H54 (cell line): ENCODE results near the gene VPS8.

Experiments used
- DNase-seq: peaks from one replicate; pipeline ENCODE4 v3.0.0; 2011; ENCODE audit warnings: low spot score, mixed read lengths; ENCODE audit not compliant: insufficient read length
- FAIRE-seq: peaks from 3 replicates; lab custom pipeline; 2011; peaks lifted over from hg19 to GRCh38; lab: Jason Lieb, UNC
- POLR2A ChIP-seq: IDR thresholded peaks from 2 replicates; pipeline ENCODE4 v1.6.1; 2011; ENCODE audit warnings: low read depth, mild to moderate bottlenecking, low read length

Gene VPS8

DNA sequence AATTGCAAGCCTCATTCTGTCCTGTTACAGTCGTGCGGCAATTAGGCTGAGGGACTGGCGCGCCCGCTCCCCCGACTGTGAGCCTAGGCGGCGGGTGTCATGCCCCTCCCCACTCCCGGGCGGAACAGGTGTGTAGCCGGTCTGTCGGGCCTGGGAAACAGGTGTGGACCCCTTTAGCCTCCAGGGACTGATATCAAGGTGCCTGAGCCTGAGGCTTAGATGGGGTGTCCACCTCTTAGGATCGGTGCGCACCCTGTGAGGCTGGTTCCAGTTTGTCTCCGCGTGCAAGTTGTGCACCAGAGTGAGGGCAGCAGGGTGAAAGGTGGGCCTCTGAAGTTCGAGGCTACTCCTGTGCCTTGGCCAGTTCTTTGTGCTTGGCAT is 686 bp downstream of the VPS8 start:
- TF ChIP-seq POLR2A = no peak
- FAIRE-seq (no peak), DNase-seq (no peak)

DNA sequence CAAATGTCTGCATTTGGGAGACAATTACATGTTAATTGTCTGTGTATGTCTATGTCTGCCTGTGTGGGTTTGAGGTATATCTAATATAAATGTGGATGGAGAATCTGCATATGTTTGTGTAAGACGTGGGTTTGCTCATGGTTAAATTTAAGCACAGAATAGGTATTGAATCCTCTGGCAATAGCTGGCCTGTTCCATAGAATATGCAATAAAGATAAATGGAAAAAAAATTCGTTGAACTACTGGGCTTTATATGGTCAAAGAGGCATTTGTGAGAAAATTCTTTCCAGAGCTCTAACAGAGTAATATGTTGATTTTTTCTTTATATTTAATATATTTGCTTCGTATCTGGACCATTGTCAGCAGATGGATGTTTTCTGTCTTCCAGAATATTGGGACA is 1.4 kb downstream of the VPS8 start:
- no peak for TF ChIP-seq POLR2A
- FAIRE-seq = no peak
- DNase-seq = no peak

DNA sequence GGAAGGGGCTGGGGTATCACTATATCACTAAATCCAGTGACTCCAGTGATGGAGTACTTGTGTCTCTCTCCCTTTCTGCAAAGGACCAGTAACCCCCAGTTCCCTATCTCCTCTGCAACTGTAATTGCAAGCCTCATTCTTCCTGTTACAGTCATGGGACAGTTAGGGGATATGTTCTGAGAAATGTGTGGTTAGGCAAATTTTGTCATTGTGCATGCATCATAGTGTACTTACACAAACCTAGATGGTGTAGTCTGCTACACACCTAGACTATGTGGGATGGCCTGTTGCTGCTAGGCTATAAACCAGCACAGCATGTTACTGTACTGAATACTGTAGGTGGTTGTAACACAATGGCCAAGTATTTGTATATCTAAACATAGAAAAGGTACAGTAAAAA is 2.2 kb downstream of the VPS8 start:
- TF ChIP-seq POLR2A = no peak
- DNase-seq = no peak
- no peak for FAIRE-seq

DNA sequence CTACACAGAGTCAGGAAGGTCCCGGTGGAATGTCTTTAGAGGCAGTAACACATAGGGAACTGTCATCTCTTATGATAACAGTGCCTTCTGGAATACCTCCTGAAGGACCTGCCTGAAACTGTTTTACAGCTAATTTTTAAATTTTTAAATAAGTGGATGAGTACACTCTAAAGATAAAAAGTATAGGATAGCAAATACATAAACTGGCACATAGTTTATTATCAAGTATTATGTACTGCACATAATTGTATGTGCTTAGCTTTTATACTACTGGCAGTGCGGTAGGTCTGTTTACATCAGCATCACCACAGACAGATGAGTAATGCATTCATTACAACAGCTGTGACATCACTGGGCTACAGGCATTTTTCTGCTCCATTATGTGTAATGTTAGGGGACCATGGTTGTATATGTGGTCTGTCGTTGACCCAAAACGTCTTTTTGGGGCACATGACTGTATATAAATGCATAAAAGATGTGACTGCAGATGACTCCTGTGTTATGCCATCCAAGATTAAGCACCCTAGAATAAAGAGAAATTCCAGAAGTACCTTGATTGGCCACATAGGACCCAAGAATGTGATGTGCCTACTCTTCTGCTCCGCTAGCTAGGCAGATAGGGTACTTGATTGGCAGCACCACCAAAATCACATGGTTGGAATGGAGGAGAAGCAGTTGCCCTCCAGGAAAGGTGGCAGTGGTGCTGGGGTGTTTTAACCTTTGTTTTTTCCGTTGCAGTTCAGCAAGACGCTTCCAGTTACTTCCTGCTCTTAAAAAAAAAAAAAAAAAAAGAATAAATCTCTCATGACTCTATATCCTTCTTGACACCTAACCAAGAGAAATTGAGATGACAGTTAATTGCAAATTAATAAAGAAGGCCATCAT is 3.3 kb downstream of the VPS8 start:
- FAIRE-seq (peak; percentile 33), DNase-seq (no peak)
- no peak for TF ChIP-seq POLR2A

DNA sequence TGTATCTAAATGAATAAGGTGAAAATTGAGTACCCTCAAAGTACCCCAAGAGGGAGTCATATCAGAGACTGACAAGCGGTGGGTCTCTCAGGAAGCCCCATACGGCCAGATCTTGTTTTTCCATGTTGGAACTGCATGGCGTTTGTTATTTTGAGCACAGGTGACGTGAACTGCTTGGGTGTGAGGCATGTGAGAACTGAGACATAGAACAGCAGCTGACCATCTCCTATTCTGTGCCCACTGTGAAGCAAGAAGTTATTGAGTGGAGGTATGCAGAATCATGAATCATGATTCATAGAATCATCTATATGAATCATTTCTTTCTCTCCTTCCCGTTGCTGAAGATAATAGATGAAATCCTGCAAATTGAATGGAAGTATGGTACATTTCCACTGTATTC is 4.6 kb downstream of the VPS8 start:
- no peak for FAIRE-seq
- no peak for TF ChIP-seq POLR2A
- DNase-seq = no peak

DNA sequence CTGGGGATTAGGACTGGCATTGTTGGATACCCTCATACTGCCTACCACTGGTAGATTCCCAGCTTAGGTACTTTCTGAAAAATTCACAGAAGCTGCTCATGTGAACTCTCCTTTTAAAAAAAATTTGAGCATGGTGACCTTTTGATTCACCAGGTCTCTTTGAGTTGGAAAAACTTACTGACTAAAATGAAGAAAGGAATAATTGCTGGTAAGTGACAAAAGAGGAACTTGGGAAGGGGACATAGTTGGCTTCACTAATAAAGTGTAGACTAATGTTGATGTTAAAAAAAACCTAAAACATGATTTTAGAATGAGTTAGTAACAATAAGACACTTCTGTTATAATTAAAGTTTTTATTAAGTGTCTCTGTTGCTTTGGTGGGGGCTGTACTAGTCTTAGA is 8.6 kb downstream of the VPS8 start:
- FAIRE-seq = no peak
- TF ChIP-seq POLR2A = no peak
- no peak for DNase-seq

DNA sequence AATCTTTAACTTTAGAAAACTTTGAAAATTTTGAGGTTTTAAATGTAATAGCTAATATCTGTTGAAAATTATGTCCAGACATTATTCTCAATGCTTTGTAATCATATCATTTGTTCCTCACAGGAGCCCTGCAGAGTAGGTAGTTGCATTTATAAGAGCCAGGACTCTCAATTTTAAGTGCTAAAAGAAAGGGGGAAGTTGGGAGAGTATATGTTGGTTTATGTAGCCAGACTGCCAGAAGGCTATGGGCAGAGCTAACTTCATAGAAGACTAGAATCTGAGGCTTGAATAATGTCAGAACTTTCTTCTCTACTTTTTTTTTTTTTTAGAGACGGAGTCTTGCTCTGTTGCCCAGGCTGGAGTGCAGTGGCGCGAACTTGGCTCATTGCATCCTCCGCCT is 9.1 kb downstream of the VPS8 start:
- DNase-seq (no peak), FAIRE-seq (no peak)
- no peak for TF ChIP-seq POLR2A

DNA sequence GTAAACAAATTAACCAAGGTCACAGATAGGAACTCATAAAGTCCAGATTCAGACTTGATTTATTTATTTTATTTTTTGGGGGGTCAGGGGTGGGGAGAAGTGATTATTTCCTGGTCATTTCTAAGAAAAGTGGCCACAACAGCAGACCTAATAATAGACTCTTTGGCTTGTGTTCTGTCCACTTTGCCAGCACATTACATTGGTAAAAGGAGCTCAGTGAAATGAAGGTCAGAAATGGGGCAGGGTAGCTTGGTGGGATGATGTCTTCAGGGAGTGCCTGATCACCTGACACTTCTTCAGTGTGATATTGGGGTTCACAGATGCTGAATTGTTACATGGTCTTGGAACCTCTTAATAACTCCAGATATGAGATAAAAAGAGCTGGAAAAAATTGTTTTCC is 10.1 kb downstream of the VPS8 start:
- no peak for FAIRE-seq
- DNase-seq = no peak
- no peak for TF ChIP-seq POLR2A

DNA sequence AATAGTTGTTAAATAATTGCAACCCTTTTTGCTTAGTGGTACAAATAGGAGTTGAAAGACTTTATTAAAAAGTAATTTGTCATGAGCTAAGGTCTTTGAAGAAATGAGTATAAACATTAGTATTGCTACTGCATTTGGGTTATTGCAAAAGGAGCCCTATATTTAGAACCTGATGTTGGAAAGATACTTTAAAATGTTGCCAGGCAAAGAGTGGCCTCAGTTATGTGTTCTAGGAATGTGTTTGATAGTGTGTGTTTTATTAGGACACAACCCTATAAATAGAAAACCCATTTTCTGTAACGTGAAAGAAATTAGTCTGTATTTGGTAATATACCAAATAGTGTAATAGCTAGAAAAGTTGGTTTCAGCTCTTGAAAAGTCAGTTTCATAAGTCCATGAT is 10.7 kb downstream of the VPS8 start:
- DNase-seq (no peak), FAIRE-seq (peak; percentile 52)
- no peak for TF ChIP-seq POLR2A

DNA sequence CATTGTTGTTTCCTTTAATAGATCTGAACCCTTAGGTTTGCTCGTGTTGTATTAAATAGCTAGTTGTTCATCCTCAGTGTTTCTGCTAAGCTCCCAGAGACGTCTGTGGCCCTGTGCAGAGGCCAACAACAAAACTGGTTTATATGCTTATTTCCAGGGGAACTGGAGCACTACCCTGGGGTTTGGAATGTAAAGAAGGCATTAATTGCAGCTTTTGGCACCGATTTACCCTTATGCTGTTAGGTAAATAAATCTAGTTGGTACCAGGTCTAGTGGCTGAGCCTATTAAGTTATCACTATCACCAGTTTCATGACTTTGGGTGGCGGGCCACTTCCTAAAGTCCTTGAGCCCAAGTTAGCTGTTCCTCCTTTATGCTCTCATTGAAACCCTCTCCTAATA is 12.0 kb downstream of the VPS8 start:
- no peak for TF ChIP-seq POLR2A
- no peak for DNase-seq
- peak; percentile 60 for FAIRE-seq

DNA sequence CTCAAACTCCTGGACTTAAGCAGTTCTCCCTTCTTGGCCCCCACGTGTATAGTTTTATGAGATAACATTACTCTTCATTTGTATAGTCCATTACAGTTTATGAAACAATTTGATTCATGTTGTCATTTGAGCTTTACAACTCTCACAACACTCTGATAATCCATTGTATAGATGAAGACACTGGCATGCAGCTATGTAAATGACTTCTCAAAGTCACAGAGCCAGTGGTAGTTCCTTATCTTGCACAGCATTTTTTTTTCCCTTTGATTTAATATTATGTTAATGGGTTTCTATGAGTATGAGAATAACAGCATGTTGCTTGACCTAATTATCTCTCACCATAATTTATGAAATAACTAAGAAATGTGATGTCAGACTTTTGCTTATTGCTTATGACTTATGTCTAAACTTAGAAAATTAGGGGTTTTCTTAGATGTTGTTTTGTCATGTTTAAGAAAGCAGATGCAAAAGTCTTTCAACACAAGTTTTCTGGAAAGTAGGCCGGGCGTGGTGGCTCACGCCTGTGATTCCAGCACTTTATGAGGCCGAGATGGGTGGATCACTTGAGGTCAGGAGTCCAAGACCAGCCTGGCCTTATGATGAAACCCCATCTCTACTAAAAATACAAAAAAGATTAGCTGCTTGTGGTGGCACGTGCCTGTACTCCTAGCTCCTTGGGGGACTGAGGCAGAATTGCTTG is 13.3 kb downstream of the VPS8 start:
- TF ChIP-seq POLR2A = no peak
- no peak for DNase-seq
- no peak for FAIRE-seq

DNA sequence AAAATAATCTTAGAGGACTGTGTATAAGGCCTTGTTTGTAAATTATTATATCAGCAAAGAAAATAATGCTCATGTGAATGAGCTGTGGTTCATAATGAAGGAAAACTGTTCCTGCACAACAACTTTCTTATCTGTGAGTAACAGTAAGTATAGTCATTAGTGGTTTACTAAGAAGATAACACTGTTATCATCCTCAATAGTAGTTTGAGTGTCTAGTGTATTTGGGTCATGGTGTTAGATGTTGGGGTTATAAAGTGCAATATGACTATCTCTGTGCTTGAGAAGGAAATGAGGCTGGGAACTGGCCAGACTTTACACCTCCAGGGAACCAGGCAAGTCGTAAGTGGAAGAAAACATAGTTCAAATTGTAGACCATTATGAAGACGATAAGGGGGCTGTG is 15.6 kb downstream of the VPS8 start:
- no peak for TF ChIP-seq POLR2A
- no peak for FAIRE-seq
- DNase-seq = no peak

DNA sequence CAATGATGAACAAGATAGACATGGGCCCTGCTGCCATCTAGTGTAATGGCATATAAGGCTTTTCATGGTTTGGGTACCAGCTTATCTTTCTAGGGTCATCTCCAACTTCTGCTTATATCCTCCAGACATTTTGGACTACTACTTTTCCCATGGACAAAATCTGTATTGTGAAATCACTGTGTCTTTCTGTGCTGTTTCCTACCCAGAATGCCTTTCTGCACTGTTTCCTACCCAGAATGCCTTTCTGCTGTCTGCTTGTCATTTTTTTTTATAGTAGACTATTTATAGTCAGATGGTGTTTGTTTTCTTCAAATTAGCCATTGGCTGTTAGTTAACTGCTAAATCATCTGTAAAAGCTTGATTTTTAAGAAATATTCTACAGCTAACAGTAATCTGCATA is 20.1 kb downstream of the VPS8 start:
- FAIRE-seq (peak; percentile 70), DNase-seq (no peak)
- no peak for TF ChIP-seq POLR2A

DNA sequence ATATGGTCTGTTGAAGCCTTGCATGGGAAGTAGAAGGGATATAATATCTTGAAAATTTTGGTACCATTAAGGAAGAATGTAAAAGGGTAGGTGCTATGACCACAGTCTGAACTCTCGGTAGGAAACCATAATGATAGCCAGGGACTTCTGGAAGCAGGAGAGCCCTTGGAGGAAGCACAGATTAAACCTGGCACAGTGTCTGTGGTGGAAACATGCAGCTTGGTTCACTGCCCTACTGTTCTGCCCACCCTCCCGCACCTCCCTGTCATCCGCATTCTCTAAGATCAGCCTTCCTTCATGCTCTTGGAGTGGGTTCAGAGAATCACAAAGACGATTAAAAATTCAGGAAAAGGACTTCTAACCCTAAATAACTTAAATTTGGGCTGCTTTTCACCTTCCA is 20.9 kb downstream of the VPS8 start:
- TF ChIP-seq POLR2A = no peak
- no peak for FAIRE-seq
- DNase-seq = no peak

DNA sequence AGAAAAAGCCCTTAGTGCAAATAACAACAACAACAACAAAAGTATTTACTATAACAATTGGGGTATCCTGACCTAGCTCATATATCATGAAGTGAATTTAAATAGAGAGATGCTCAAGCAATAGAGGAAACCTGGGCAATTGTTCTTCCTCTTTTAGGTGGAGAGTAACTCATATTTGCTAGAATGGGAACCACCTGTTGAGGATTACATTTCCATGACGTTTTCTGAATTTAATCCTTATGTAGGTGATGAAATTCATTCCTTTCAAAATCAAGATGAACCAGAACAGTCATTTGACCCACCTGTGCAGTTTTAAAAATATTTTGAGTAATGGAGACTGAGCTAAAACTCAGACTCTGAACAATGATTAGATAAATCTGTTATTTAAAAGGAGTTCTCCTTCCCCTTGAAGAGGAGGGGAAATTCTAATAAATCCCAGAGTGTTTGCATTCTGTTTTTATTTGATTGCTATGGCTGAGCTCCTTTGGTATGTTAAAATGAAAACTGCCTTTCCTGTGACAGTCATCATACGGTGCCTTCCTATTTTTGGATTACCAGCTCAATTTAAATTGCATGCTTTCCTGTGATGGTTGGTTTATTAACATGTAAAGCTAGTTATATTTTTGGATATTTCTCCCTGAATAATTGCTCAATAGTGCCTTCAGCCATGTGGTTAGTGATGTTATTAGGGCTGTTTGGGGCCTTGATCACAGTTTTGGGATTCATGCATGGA is 24.3 kb downstream of the VPS8 start:
- no peak for TF ChIP-seq POLR2A
- no peak for FAIRE-seq
- no peak for DNase-seq
